ENCODE results near the gene XYLT1. TPM values are rescaled to one million over a fixed set of nuclear protein-coding genes. Genes with fewer than 3 reads are reported as not detected.

XYLT1 gene
- total RNA-seq, 1 donor from 2014 or later, result 14.7 TPM

- DNase-seq, result no peak
Observed at GRCh38 chr16:17457513-17457912, 13.2 kb downstream of the XYLT1 start.

- DNase-seq, result no peak
Observed at GRCh38 chr16:17454162-17454730, 16.5 kb downstream of the XYLT1 start.

DNA sequence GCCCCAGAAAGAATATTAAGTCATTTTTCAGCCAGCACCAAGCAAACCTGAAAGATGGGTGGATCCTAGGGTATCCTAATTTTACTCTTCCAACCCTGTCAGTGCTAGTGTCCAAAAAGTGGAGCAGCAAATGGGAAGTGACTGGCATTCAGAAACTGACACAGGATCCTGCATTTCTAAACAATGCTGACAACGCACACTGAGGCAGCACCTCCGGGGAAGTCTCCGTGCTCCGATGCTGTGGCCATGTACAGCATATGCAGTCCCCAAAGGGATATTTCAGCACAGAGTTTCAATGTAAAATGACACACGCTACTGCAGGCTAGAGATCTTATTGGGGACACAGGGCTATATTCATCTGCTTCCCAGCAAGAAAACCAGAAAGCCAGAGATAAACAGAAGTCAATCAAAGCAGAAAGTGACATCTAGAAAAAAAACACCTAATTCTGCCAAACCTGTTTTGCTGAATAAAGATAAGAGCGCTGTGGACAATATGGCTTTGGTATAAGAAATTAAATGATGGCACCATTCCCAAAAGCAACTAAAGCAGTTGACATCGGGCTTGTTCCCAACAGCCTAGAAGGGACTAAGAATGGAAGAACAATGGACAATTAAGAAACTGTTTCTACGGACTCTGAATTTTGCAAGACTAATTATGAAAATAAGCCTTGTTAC is 17.3 kb downstream of the XYLT1 start:
- no peak for DNase-seq

GRCh38 chr16:17452922-17453321 is 17.8 kb downstream of the XYLT1 start:
- DNase-seq, result no peak

- DNase-seq, result no peak
Observed at GRCh38 chr16:17451843-17452242, 18.9 kb downstream of the XYLT1 start.

DNA sequence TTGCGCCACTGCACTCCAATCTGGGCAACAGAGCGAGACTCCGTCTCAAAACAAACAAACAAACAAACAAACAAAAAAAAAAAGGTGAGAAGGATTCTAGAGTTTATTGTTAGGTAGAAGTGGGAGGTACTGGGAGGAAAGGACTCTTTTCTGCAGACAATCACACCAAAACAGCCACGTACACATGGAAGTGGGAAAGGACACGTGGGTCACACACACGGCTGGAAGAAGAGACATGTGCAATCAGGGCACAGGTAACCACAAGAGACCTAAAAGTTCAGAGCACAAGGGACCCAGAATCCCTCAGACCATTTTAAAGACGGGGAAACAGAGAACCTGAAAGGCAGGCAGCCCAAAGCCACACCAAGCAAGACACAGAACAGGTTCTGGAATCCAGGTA is 20.5 kb downstream of the XYLT1 start:
- DNase-seq, result no peak

GRCh38 chr16:17448640-17449638 is 21.8 kb downstream of the XYLT1 start:
- DNase-seq, result no peak

DNA sequence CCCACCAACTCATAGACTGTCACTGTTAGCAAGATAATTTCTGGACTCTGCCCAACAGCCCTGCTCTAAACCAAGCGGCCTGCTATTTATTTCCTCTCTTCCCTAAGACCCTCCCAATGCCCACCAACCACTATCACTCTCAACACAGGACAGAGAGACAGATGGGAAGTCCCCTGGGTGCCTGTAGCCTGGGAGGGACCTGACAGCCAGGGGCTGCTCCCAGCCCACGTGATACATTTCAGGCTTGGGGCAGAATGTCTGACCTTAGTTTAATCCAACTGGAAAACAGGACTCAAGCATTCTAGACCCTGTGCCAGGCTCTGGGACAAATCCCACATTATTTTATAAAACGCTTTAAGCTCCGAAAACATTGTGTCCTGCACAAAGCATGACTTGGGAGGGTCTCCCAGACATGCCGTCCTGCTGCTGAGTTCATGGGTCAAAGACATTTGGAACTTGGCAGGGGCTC is 23.6 kb downstream of the XYLT1 start:
- DNase-seq, result no peak

DNA sequence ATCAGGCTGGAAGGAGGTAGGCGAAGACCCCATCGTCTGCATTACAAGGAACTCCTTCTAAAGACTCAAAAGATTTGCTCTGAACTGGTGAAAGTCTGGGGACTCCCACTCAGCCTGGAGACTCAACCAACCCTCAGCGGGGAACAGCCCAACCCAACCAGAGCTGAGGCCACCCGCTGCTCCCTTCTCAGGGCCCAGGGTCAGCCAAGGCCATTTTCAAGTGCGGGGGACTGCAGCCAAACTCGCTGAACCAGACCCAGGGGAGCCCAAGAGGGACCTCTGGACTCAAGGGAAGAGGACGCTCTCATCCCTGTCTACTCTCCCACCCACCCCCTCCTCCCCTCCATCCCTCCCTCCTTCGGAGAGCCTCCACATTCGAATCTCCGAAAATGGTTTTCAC is 24.1 kb downstream of the XYLT1 start:
- no peak for DNase-seq

DNA sequence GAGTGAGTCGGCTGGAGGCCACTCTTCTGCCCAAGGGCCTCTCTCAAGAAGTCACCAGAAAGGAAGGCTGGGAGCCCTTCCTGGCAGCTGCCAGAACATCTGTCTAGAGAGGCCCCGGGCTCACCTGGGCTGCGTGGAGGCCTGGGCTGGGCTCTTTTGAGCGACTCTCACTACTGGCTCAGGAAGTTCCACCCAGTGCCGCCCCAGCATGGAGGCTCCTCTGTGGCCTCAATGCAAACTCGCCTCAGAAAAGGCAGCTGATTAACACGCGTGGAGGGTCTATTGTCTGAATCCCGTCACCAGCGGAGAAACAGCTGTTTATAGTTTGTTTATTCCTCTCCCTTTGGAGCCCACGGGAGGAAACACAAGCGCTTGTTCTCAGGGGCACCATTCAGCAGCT is 25.3 kb downstream of the XYLT1 start:
- no peak for DNase-seq

- no peak for DNase-seq
Observed at GRCh38 chr16:17444658-17445057, 26.1 kb downstream of the XYLT1 start.

DNA sequence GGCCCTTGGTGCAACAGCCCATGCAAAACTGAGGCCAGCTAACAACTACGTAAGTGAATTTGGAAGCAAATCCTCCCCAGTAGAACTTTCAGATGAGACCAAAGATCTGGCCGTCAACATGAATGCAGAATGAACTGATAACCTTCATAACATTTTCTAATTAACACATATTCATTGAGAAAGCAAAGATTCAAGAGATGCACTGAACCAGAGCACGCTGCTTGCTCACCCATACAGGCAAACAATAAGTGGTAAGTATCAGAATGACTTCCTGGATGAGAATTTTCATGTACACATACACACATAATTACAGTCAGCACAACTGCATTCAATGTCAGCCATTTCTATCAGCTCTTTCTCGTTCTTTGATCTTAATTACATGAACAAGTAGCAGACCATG is 30.6 kb downstream of the XYLT1 start:
- DNase-seq, result no peak

- no peak for DNase-seq
Observed at GRCh38 chr16:17439580-17439979, 31.2 kb downstream of the XYLT1 start.

GRCh38 chr16:17437981-17438380 is 32.8 kb downstream of the XYLT1 start:
- no peak for DNase-seq

- peak; percentile 41 for DNase-seq
Observed at GRCh38 chr16:17437127-17437720, 33.5 kb downstream of the XYLT1 start.

DNA sequence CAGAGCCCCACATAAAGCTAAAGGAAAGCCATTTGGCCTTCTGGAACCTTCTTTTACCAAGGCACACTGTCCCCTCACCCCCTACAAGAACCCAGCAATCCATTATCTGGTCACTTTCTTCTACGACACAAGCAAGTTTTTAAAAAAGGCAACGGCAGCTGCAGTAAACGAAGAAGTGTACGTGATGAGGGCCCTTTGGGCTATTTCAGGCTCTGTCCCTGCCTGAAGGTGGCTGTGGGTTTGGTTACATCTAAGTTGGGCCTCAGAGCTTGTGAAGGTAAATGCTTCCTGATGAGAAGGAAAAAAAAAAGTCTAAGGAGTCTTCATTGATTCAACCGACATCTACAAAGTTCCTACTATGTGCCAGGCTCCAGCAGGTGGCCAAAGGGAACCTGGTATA is 35.4 kb downstream of the XYLT1 start:
- DNase-seq, result no peak

DNA sequence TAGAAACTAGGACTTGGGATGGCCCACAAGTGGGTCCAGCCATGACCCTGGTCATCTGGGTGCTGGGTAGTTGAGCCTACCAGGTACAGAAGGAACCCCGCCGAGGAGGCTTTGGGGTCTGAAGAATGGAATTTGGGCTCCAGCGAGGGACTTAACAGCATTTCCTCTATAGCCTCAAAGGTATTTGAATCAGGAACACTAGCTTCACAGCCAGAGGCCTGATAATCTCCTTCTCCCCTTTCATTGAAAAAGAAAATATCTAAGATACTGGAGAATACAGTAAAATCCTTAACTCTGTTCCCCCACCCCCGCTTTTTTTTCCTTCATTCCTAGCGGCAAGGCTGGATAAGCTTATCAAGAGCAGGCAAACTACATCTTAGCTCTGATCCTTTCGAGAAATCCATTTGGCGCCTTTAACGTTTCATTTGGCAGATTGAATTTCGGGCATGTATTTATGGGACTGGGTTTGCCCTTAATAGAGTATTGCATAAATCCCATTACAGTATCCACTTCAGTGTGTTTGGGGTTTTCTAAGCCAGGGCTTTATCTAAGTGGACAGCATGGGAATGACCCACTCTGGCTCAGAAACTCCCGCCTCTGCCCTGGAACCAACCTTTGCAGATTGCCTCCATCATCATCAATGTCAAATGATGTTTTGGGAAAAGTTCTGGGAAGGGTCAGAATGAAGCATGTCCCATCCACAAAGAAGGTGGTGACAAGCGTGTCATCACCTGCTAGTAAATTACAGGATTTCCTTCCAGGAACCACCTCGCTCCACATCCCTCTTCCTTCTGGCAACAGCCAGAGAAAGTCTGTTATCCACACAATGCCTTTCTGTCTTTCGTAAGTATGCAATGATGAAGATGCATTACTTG is 36.9 kb downstream of the XYLT1 start:
- peak; percentile 75 for DNase-seq

GRCh38 chr16:17432901-17433576 is 37.7 kb downstream of the XYLT1 start:
- DNase-seq, result peak; percentile 55

DNA sequence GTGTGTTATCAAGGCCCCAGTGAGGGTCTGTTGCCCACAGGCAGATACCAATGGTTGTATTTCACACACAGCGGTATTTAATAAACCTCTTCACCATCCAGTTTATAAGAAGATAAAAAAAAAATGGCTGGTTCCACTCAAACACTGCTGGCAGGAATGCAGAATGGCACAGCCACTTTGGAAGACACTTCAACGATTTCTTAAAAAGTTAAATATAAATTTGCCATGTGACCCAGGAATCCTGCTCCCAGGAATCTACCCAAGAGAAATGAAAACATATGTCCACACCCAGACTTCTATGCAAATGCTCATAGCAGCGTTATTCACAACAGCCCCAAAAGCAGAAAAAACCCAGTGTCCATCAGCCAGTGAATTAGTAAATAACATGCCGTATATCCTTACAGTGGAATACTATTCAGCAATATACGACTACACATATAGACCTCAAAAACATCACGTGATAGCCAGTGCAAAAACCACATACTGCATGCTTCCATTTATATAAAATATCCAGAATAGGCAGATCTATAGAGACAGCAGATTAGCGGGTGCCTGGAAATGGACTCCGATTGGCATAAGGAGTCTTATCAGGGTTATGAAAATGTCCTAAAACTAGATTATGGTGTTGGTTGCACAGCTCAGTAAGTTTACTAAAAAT is 38.7 kb downstream of the XYLT1 start:
- DNase-seq, result no peak

- DNase-seq, result no peak
Observed at GRCh38 chr16:17431012-17431411, 39.7 kb downstream of the XYLT1 start.
